ENCODE measurements around the gene ANO2.

Gene ANO2

DNA sequence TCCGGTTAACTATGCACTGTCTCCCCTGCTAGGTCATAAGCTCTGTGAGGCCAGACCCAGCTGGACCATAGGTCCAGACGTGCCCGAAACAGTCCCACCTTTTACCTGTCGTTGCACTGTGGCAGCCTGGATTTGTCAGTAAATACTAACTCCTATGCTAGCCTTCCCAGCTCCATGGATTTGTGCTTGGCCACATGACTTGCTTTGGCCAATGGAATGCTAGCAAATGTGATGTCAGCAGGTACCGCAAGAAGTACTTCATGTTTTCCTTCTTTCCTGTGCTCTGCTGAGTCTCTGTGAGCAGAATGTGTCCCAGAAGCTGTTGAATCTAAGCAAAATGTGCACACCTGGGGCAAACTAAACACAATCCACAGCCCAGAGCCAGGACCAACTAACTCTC, 157.2 kb downstream of the ANO2 start:
- H3K4ac ChIP-seq (ENCODE audit: low read length) = no peak overlapping the region
- no peak overlapping the region for H2BK12ac ChIP-seq (ENCODE audit: low read length)
- peaks cover 0 to 3% of the 10 kb centered on the region in 2 donors for H3K4me1 ChIP-seq (ENCODE audit: control insufficient read depth in 2 of 2, insufficient read depth in 1 of 2, low read depth in 1 of 2, low read length in 2 of 2)
- H2AK5ac ChIP-seq (ENCODE audit: low read depth, low read length) = no peak overlapping the region
- H4K91ac ChIP-seq (ENCODE audit: low read depth, low read length, poor library complexity) = no peak overlapping the region
- no peak overlapping the region for H2BK5ac ChIP-seq (ENCODE audit: low read length)
- H3K4me3 ChIP-seq (ENCODE audit: low read length in 2 of 2) = no peak overlapping the region
- H3K9me3 ChIP-seq (replicated peaks in 1 of 2; ENCODE audit: control insufficient read depth in 2 of 2, insufficient read depth in 1 of 2, low read depth in 1 of 2, low read length in 2 of 2) = no peaks in the 10 kb centered on the region
- no peak overlapping the region for H3K4me2 ChIP-seq (ENCODE audit: insufficient read depth, low read length, poor library complexity, severe bottlenecking)
- no peak overlapping the region for H2BK15ac ChIP-seq (ENCODE audit: low read length)
- H3K18ac ChIP-seq (ENCODE audit: low read length) = no peak overlapping the region
- H3K23ac ChIP-seq (ENCODE audit: low read depth, low read length, poor library complexity) = no peak overlapping the region
- H3K9ac ChIP-seq (ENCODE audit: low read depth, low read length, poor library complexity) = no peak overlapping the region
- no peaks in the 10 kb centered on the region for H3K27me3 ChIP-seq (ENCODE audit: control insufficient read depth in 3 of 3, insufficient read depth in 3 of 3, low read depth in 1 of 3, low read length in 3 of 3)
- H3K79me1 ChIP-seq (ENCODE audit: low read depth, low read length) = no peaks in the 10 kb centered on the region
- H3K14ac ChIP-seq (ENCODE audit: low read length) = no peak overlapping the region
- H3K27ac ChIP-seq (replicated peaks; ENCODE audit: low read length) = no peak overlapping the region
- no peak for DNase-seq (ENCODE audit: low spot score)
- H4K8ac ChIP-seq (ENCODE audit: low read depth, low read length) = no peak overlapping the region
- H3K36me3 ChIP-seq (replicated peaks in 1 of 2; ENCODE audit: control insufficient read depth in 2 of 2, insufficient read depth in 2 of 2, low read length in 2 of 2) = no peaks in the 10 kb centered on the region
- no peak overlapping the region for H2AFZ ChIP-seq (ENCODE audit: low read length)
- H2BK120ac ChIP-seq (ENCODE audit: low read depth, low read length) = no peak overlapping the region
- WGBS, 2 donors (ENCODE audit: extremely low coverage in 2 of 2, insufficient read length in 2 of 2, insufficient replicate concordance in 1 of 2) = no CpG with 5 or more reads among the region's 5 CpGs

- Histone ChIP-seq H4K91ac (ENCODE audit: low read depth, low read length, poor library complexity) (no peak overlapping the region), H2BK120ac (ENCODE audit: low read depth, low read length) (no peak overlapping the region)
- WGBS, 2 donors (ENCODE audit: extremely low coverage in 2 of 2, insufficient read length in 2 of 2, insufficient replicate concordance in 1 of 2) = no CpG with 5 or more reads among the region's 5 CpGs
These were observed 159.5 kb downstream of the ANO2 start for GRCh38 chr12:5785601-5786000.

GRCh38 chr12:5784462-5785130, 160.5 kb downstream of the ANO2 start:
- H3K14ac ChIP-seq (ENCODE audit: low read length) = no peak overlapping the region
- no peaks in the 10 kb centered on the region for H3K36me3 ChIP-seq (replicated peaks in 1 of 2; ENCODE audit: control insufficient read depth in 2 of 2, insufficient read depth in 2 of 2, low read length in 2 of 2)
- no peak overlapping the region for H3K4me2 ChIP-seq (ENCODE audit: insufficient read depth, low read length, poor library complexity, severe bottlenecking)
- no peak overlapping the region for H2BK12ac ChIP-seq (ENCODE audit: low read length)
- no peaks in the 10 kb centered on the region for H3K79me1 ChIP-seq (ENCODE audit: low read depth, low read length)
- H3K4ac ChIP-seq (ENCODE audit: low read length) = no peak overlapping the region
- no peak for DNase-seq (ENCODE audit: low spot score)
- no peak overlapping the region for H3K23ac ChIP-seq (ENCODE audit: low read depth, low read length, poor library complexity)
- no peak overlapping the region for H4K8ac ChIP-seq (ENCODE audit: low read depth, low read length)
- peaks cover 0 to 3% of the 10 kb centered on the region in 2 donors for H3K4me1 ChIP-seq (ENCODE audit: control insufficient read depth in 2 of 2, insufficient read depth in 1 of 2, low read depth in 1 of 2, low read length in 2 of 2)
- no peak overlapping the region for H3K18ac ChIP-seq (ENCODE audit: low read length)
- no peak overlapping the region for H4K91ac ChIP-seq (ENCODE audit: low read depth, low read length, poor library complexity)
- H2BK5ac ChIP-seq (ENCODE audit: low read length) = no peak overlapping the region
- H3K9me3 ChIP-seq (replicated peaks in 1 of 2; ENCODE audit: control insufficient read depth in 2 of 2, insufficient read depth in 1 of 2, low read depth in 1 of 2, low read length in 2 of 2) = no peaks in the 10 kb centered on the region
- WGBS, 2 donors (ENCODE audit: extremely low coverage in 2 of 2, insufficient read length in 2 of 2, insufficient replicate concordance in 1 of 2) = no CpG with 5 or more reads among the region's 3 CpGs
- H2BK120ac ChIP-seq (ENCODE audit: low read depth, low read length) = no peak overlapping the region
- no peak overlapping the region for H2AFZ ChIP-seq (ENCODE audit: low read length)
- no peak overlapping the region for H3K9ac ChIP-seq (ENCODE audit: low read depth, low read length, poor library complexity)
- H2AK5ac ChIP-seq (ENCODE audit: low read depth, low read length) = no peak overlapping the region
- H3K4me3 ChIP-seq (ENCODE audit: low read length in 2 of 2) = no peak overlapping the region
- no peak overlapping the region for H3K27ac ChIP-seq (replicated peaks; ENCODE audit: low read length)
- no peaks in the 10 kb centered on the region for H3K27me3 ChIP-seq (ENCODE audit: control insufficient read depth in 3 of 3, insufficient read depth in 3 of 3, low read depth in 1 of 3, low read length in 3 of 3)
- H2BK15ac ChIP-seq (ENCODE audit: low read length) = no peak overlapping the region

More at GRCh38 chr12:5785601-5786000, 159.5 kb downstream of the ANO2 start:
- Histone ChIP-seq H3K27me3 (ENCODE audit: control insufficient read depth in 3 of 3, insufficient read depth in 3 of 3, low read depth in 1 of 3, low read length in 3 of 3) (no peaks in the 10 kb centered on the region), H2AK5ac (ENCODE audit: low read depth, low read length) (no peak overlapping the region), H2BK15ac (ENCODE audit: low read length) (no peak overlapping the region), H3K4me2 (ENCODE audit: insufficient read depth, low read length, poor library complexity, severe bottlenecking) (no peak overlapping the region), H3K9ac (ENCODE audit: low read depth, low read length, poor library complexity) (no peak overlapping the region), H3K14ac (ENCODE audit: low read length) (no peak overlapping the region), H3K36me3 (replicated peaks in 1 of 2; ENCODE audit: control insufficient read depth in 2 of 2, insufficient read depth in 2 of 2, low read length in 2 of 2) (no peaks in the 10 kb centered on the region), H3K18ac (ENCODE audit: low read length) (no peak overlapping the region), H4K8ac (ENCODE audit: low read depth, low read length) (no peak overlapping the region), H2BK12ac (ENCODE audit: low read length) (no peak overlapping the region), H3K4me1 (ENCODE audit: control insufficient read depth in 2 of 2, insufficient read depth in 1 of 2, low read depth in 1 of 2, low read length in 2 of 2) (peaks cover 0 to 3% of the 10 kb centered on the region in 2 donors), H2AFZ (ENCODE audit: low read length) (no peak overlapping the region), H3K4me3 (ENCODE audit: low read length in 2 of 2) (no peak overlapping the region), H3K27ac (replicated peaks; ENCODE audit: low read length) (no peak overlapping the region), H3K9me3 (replicated peaks in 1 of 2; ENCODE audit: control insufficient read depth in 2 of 2, insufficient read depth in 1 of 2, low read depth in 1 of 2, low read length in 2 of 2) (no peaks in the 10 kb centered on the region), H3K4ac (ENCODE audit: low read length) (no peak overlapping the region), H3K79me1 (ENCODE audit: low read depth, low read length) (no peaks in the 10 kb centered on the region), H2BK5ac (ENCODE audit: low read length) (no peak overlapping the region), H3K23ac (ENCODE audit: low read depth, low read length, poor library complexity) (no peak overlapping the region)
- no peak for DNase-seq (ENCODE audit: low spot score)

- Histone ChIP-seq H3K14ac (ENCODE audit: low read length) (no peak overlapping the region), H3K4me2 (ENCODE audit: insufficient read depth, low read length, poor library complexity, severe bottlenecking) (no peak overlapping the region), H3K9me3 (replicated peaks in 1 of 2; ENCODE audit: control insufficient read depth in 2 of 2, insufficient read depth in 1 of 2, low read depth in 1 of 2, low read length in 2 of 2) (no peaks in the 10 kb centered on the region), H2BK5ac (ENCODE audit: low read length) (no peak overlapping the region), H3K36me3 (replicated peaks in 1 of 2; ENCODE audit: control insufficient read depth in 2 of 2, insufficient read depth in 2 of 2, low read length in 2 of 2) (no peaks in the 10 kb centered on the region), H2AK5ac (ENCODE audit: low read depth, low read length) (no peak overlapping the region), H2BK15ac (ENCODE audit: low read length) (no peak overlapping the region), H4K91ac (ENCODE audit: low read depth, low read length, poor library complexity) (no peak overlapping the region), H3K79me1 (ENCODE audit: low read depth, low read length) (no peaks in the 10 kb centered on the region), H3K18ac (ENCODE audit: low read length) (no peak overlapping the region), H3K27me3 (ENCODE audit: control insufficient read depth in 3 of 3, insufficient read depth in 3 of 3, low read depth in 1 of 3, low read length in 3 of 3) (no peaks in the 10 kb centered on the region), H2BK120ac (ENCODE audit: low read depth, low read length) (no peak overlapping the region), H3K4me1 (ENCODE audit: control insufficient read depth in 2 of 2, insufficient read depth in 1 of 2, low read depth in 1 of 2, low read length in 2 of 2) (no peaks in the 10 kb centered on the region), H3K23ac (ENCODE audit: low read depth, low read length, poor library complexity) (no peak overlapping the region), H2BK12ac (ENCODE audit: low read length) (no peak overlapping the region), H3K4ac (ENCODE audit: low read length) (no peak overlapping the region), H3K27ac (replicated peaks; ENCODE audit: low read length) (no peak overlapping the region), H4K8ac (ENCODE audit: low read depth, low read length) (no peak overlapping the region), H3K9ac (ENCODE audit: low read depth, low read length, poor library complexity) (no peak overlapping the region), H3K4me3 (ENCODE audit: low read length in 2 of 2) (no peak overlapping the region), H2AFZ (ENCODE audit: low read length) (no peak overlapping the region)
- DNase-seq (ENCODE audit: low spot score) = no peak
- WGBS, 2 donors (ENCODE audit: extremely low coverage in 2 of 2, insufficient read length in 2 of 2, insufficient replicate concordance in 1 of 2) = no CpG with 5 or more reads among the region's 4 CpGs
These were observed 161.7 kb downstream of the ANO2 start for GRCh38 chr12:5783289-5783920.
